H1 (cell line): ENCODE measurements around the gene TOR1B. TPM values are rescaled to one million over a fixed set of nuclear protein-coding genes. Genes with fewer than 3 reads are reported as not detected.

Source experiments
- ATF2 ChIP-seq: IDR thresholded peaks from 2 replicates; pipeline ENCODE4 v1.6.1; 2012; ENCODE audit warnings: low read length, inconsistent platforms
- BRCA1 ChIP-seq: IDR thresholded peaks from 2 replicates; pipeline ENCODE4 v1.6.1; 2012; ENCODE audit warnings: low read depth, low read length, improper control_type of control experiment
- CEBPB ChIP-seq: IDR thresholded peaks from 2 replicates; pipeline ENCODE4 v1.6.1; 2012; ENCODE audit warnings: low read depth, low read length
- CTBP2 ChIP-seq: IDR thresholded peaks from 2 replicates; pipeline ENCODE4 v1.7.0; 2011; ENCODE audit warnings: borderline replicate concordance, mild to moderate bottlenecking, moderate library complexity, mixed read lengths, low read length; ENCODE audit not compliant: insufficient read depth, insufficient read length
- HDAC2 ChIP-seq, 2 experiments: fragments of 300-600 bp in 1 of 2; sonication (generic) in 1 of 2; IDR thresholded peaks; 2 replicates each; pipeline ENCODE4 v1.6.1; 2011 to 2012; ENCODE audit warnings: low read depth in 2 of 2, low read length in 2 of 2, mild to moderate bottlenecking in 2 of 2, moderate library complexity in 2 of 2, borderline replicate concordance in 1 of 2, inconsistent platforms in 1 of 2
- KDM1A ChIP-seq: fragments of 200-600, 300-600 bp; sonication (generic); IDR thresholded peaks from 2 replicates; pipeline ENCODE4 v1.7.1; 2016; ENCODE audit warnings: mild to moderate bottlenecking, low read length, borderline replicate concordance
- KDM4A ChIP-seq: IDR thresholded peaks from one replicate; pipeline ENCODE4 v1.7.1; 2012; ENCODE audit warnings: low read depth, mild to moderate bottlenecking, moderate library complexity, low read length, inconsistent platforms; ENCODE audit not compliant: severe bottlenecking
- MAFK ChIP-seq: IDR thresholded peaks from 2 replicates; pipeline ENCODE4 v1.6.1; 2012; ENCODE audit warnings: low read depth, mild to moderate bottlenecking, improper control_type of control experiment, low read length
- MAX ChIP-seq: IDR thresholded peaks from 2 replicates; pipeline ENCODE4 v1.6.1; 2012; ENCODE audit warnings: inconsistent platforms
- POLR2AphosphoS5 ChIP-seq: IDR thresholded peaks from 2 replicates; pipeline ENCODE4 v1.6.1; 2011; ENCODE audit warnings: low read depth, low read length
- RFX5 ChIP-seq: IDR thresholded peaks from 2 replicates; pipeline ENCODE4 v1.6.1; 2011; ENCODE audit warnings: low read depth, low read length, improper control_type of control experiment, borderline replicate concordance
- RXRA ChIP-seq: IDR thresholded peaks from 2 replicates; pipeline ENCODE4 v1.6.1; 2011; ENCODE audit warnings: low read depth, mild to moderate bottlenecking, low read length, moderate library complexity; ENCODE audit not compliant: insufficient read depth
- SAP30 ChIP-seq: fragments of 300-600 bp; sonication (generic); IDR thresholded peaks from 2 replicates; pipeline ENCODE4 v1.7.1; 2012; ENCODE audit warnings: low read length, moderate library complexity, mild to moderate bottlenecking, inconsistent platforms; ENCODE audit not compliant: insufficient read depth, insufficient replicate concordance
- SIX5 ChIP-seq: IDR thresholded peaks from 2 replicates; pipeline ENCODE4 v1.6.1; 2011; ENCODE audit warnings: mild to moderate bottlenecking, low read depth, low read length
- SP1 ChIP-seq: IDR thresholded peaks from 2 replicates; pipeline ENCODE4 v1.6.1; 2011; ENCODE audit warnings: low read depth, low read length
- SP4 ChIP-seq: IDR thresholded peaks from 2 replicates; pipeline ENCODE4 v1.6.1; 2012; ENCODE audit warnings: low read length, inconsistent platforms
- SRF ChIP-seq: IDR thresholded peaks from 2 replicates; pipeline ENCODE4 v1.6.1; 2011; ENCODE audit warnings: mild to moderate bottlenecking, low read depth, low read length, moderate library complexity
- SUZ12 ChIP-seq: fragments of 200-600 bp; sonication (generic); IDR thresholded peaks from 2 replicates; pipeline ENCODE4 v1.6.1; 2012; ENCODE audit warnings: mild to moderate bottlenecking, inconsistent platforms, low read length, moderate library complexity, mixed read lengths
- TAF1 ChIP-seq: IDR thresholded peaks from 2 replicates; pipeline ENCODE4 v1.6.1; 2011; ENCODE audit warnings: mild to moderate bottlenecking, low read depth, low read length
- TAF7 ChIP-seq: optimal IDR thresholded peaks from 2 replicates; pipeline ENCODE3; 2011; ENCODE audit warnings: low read depth, mild to moderate bottlenecking, inconsistent platforms, low read length, moderate library complexity, borderline replicate concordance
- polyA plus RNA-seq, 7 experiments: library from polyadenylated mRNA; depleted of rRNA in 3 of 7; stranded (reverse) in 5 of 7; unstranded in 2 of 7; fragments of >200 nt in 5 of 7; fragments of 200-250 nt in 2 of 7; gene quantifications; 1 replicate in 5 of 7; 2 replicates in 1 of 7; 4 replicates in 1 of 7; pipeline versions ENCODE4 v1.2.1 to v1.2.3, GENCODE V29; 2011 to 2013; ENCODE audit warnings: missing spikeins in 2 of 7, mixed read lengths in 2 of 7
- total RNA-seq: library from RNA; stranded (reverse); fragmentation: NEBNext Ultra II Directional; extraction: Animal tissue kit (Norgen Biotek cat#: 25700); gene quantifications from 2 replicates; pipeline ENCODE4 v1.2.1, GENCODE V29; 2021
- TF ChIP-seq, protein P1 (sequence below): IDR thresholded peaks from 2 replicates; pipeline ENCODE4 v1.6.1; 2011; ENCODE audit warnings: low read length, improper control_type of control experiment

Gene TOR1B
- total and polyA plus RNA-seq, 2 of the 8 experiments (the other 6 are each of a cell fraction or from before 2014, with no cell fraction given): 11.4 to 17.4 TPM

- TF ChIP-seq MAX (peak; percentile 80), TAF1 (peak; percentile 88), SUZ12 (no peak), MAFK (no peak), RFX5 (no peak), SP4 (no peak; the same call in 1 of the 2 replicates), CEBPB (no peak), CTBP2 (no peak), SRF (no peak), KDM4A (peak; percentile 70), BRCA1 (peak; percentile 50; the same call in 1 of the 2 replicates), SP1 (0 out of 2 replicates have a peak, but pooled peaks have one; percentile 18), POLR2AphosphoS5 (peak; percentile 73), ATF2 (no peak), TAF7 (peak; percentile 48), SIX5 (peak; percentile 63), HDAC2 (IDR thresholded peaks at IDR 0.05; ENCODE audit: borderline replicate concordance in 1 of 2, low read depth in 2 of 2, low read length in 2 of 2) (no peak; a peak in 2 of 4 replicates), RXRA (no peak), KDM1A (0 out of 2 replicates have a peak, but pooled peaks have one; percentile 54), SAP30 (peak; percentile 96)
- TF ChIP-seq, protein P1, sequence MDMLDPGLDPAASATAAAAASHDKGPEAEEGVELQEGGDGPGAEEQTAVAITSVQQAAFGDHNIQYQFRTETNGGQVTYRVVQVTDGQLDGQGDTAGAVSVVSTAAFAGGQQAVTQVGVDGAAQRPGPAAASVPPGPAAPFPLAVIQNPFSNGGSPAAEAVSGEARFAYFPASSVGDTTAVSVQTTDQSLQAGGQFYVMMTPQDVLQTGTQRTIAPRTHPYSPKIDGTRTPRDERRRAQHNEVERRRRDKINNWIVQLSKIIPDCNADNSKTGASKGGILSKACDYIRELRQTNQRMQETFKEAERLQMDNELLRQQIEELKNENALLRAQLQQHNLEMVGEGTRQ: peak; percentile 72
These were observed 21.1 kb downstream of the TOR1B start, which contains the start of gene TOR1A (continued) for GRCh38 chr9:129823935-129824601.
